OCI-LY1 (cell line): ENCODE data around the gene SLC6A15.

Experiments used
- H2AFZ ChIP-seq: fragments of 200-600 bp; sonication (generic), shearing (Covaris generic); 2 replicates; pipeline ENCODE4 v1.6.0; 2014; ENCODE audit warnings: antibody characterized with exemption, mild to moderate bottlenecking, low read length
- H3F3A ChIP-seq: fragments of 200-600 bp; sonication (generic), shearing (Covaris generic); 2 replicates; pipeline ENCODE4 v1.6.0; 2014; ENCODE audit warnings: mild to moderate bottlenecking, antibody characterized with exemption, low read length, moderate library complexity; ENCODE audit not compliant: insufficient read depth
- H3K27ac ChIP-seq: fragments of 200-600 bp; sonication (generic); 2 replicates; pipeline ENCODE4 v1.5.1; 2014; ENCODE audit warnings: low read length, mixed run types, mild to moderate bottlenecking, low read depth; ENCODE audit not compliant: poor library complexity, severe bottlenecking
- H3K27me3 ChIP-seq: fragments of 200-600 bp; sonication (generic); 2 replicates; pipeline ENCODE4 v1.6.0; 2014; ENCODE audit warnings: antibody characterized with exemption, mild to moderate bottlenecking, low read length, moderate library complexity; ENCODE audit not compliant: insufficient read depth
- H3K36me3 ChIP-seq: fragments of 200-600 bp; sonication (generic); 2 replicates; pipeline ENCODE4 v1.6.1; 2014; ENCODE audit warnings: mild to moderate bottlenecking, antibody characterized with exemption, low read length, moderate library complexity, mixed read lengths; ENCODE audit not compliant: insufficient read depth
- H3K4me1 ChIP-seq: fragments of 200-600 bp; sonication (generic); 2 replicates; pipeline ENCODE4 v1.5.1; 2014; ENCODE audit warnings: mild to moderate bottlenecking, low read length, moderate library complexity; ENCODE audit not compliant: insufficient read depth, severe bottlenecking
- H3K4me2 ChIP-seq: fragments of 200-600 bp; sonication (generic), shearing (Covaris generic); 2 replicates; pipeline ENCODE4 v1.6.1; 2014; ENCODE audit warnings: low read length
- H3K4me3 ChIP-seq: fragments of 200-600 bp; sonication (generic); 2 replicates; pipeline ENCODE4 v1.5.1; 2014; ENCODE audit warnings: low read length, low read depth, mild to moderate bottlenecking, mixed read lengths; ENCODE audit not compliant: poor library complexity, severe bottlenecking
- H3K79me2 ChIP-seq: fragments of 200-600 bp; shearing (Covaris generic); 2 replicates; pipeline ENCODE4 v1.6.1; 2016; ENCODE audit warnings: mixed run types, low read length, mixed read lengths; ENCODE audit not compliant: insufficient read depth
- H3K9ac ChIP-seq: fragments of 200-600 bp; sonication (generic), shearing (Covaris generic); 2 replicates; pipeline ENCODE4 v1.6.1; 2014; ENCODE audit warnings: mild to moderate bottlenecking, low read length, mixed read lengths
- H3K9me2 ChIP-seq: fragments of 200-600 bp; sonication (generic), shearing (Covaris generic); 2 replicates; pipeline ENCODE4 v1.6.1; 2014; ENCODE audit warnings: low read depth, mild to moderate bottlenecking, low read length, mixed read lengths
- H3K9me3 ChIP-seq: fragments of 200-600 bp; shearing (Covaris generic); 2 replicates; pipeline ENCODE4 v1.6.1; 2014; ENCODE audit warnings: low read length, mixed read lengths
- H4K20me1 ChIP-seq: fragments of 200-600 bp; sonication (generic), shearing (Covaris generic); 2 replicates; pipeline ENCODE4 v1.6.0; 2016; ENCODE audit warnings: mild to moderate bottlenecking, low read length; ENCODE audit not compliant: insufficient read depth
- EZH2 ChIP-seq: fragments of 200-600 bp; sonication (generic), shearing (Covaris generic); IDR thresholded peaks from 2 replicates; pipeline ENCODE4 v1.8.0; 2017; ENCODE audit warnings: borderline replicate concordance, mixed run types, mild to moderate bottlenecking, antibody characterized with exemption, low read length, moderate library complexity, mixed read lengths
- TF ChIP-seq, protein P1 (sequence below): fragments of 200-600 bp; sonication (generic), shearing (Covaris generic); IDR thresholded peaks from 2 replicates; pipeline ENCODE4 v1.5.1; 2017; ENCODE audit warnings: mild to moderate bottlenecking, antibody characterized with exemption, low read length, moderate library complexity, mixed read lengths

SLC6A15 gene

DNA sequence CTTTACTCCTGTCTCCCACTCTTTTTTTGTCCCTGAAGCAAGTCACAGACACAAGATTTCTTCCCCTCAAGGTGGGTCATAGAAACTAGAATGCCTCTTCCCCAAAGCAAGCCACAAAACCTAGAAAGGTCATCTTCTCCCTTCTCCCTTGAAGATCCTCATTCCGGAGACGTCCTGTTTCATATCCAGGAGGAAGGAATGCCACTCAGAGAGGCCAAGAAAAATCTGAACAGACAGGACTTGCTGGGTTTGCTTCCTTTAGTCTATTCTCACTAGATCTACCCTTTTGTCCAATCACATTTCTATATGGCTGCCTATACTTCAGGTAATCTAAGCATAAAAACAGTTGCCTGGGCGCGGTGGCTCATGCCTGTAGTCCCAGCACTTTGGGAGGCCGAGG lies 23.7 kb downstream of the SLC6A15 start:
- Histone ChIP-seq H3F3A (no peaks in the 10 kb centered on the region), H3K4me1 (no peaks in the 10 kb centered on the region), H3K9me3 (no peaks in the 10 kb centered on the region), H3K4me3 (no peak overlapping the region), H3K27ac (no peak overlapping the region), H3K9ac (no peak overlapping the region), H3K27me3 (no peaks in the 10 kb centered on the region), H3K79me2 (no peaks in the 10 kb centered on the region), H4K20me1 (no peaks in the 10 kb centered on the region), H2AFZ (no peak overlapping the region), H3K36me3 (no peaks in the 10 kb centered on the region), H3K9me2 (no peaks in the 10 kb centered on the region), H3K4me2 (no peak overlapping the region)
- TF ChIP-seq, protein P1, sequence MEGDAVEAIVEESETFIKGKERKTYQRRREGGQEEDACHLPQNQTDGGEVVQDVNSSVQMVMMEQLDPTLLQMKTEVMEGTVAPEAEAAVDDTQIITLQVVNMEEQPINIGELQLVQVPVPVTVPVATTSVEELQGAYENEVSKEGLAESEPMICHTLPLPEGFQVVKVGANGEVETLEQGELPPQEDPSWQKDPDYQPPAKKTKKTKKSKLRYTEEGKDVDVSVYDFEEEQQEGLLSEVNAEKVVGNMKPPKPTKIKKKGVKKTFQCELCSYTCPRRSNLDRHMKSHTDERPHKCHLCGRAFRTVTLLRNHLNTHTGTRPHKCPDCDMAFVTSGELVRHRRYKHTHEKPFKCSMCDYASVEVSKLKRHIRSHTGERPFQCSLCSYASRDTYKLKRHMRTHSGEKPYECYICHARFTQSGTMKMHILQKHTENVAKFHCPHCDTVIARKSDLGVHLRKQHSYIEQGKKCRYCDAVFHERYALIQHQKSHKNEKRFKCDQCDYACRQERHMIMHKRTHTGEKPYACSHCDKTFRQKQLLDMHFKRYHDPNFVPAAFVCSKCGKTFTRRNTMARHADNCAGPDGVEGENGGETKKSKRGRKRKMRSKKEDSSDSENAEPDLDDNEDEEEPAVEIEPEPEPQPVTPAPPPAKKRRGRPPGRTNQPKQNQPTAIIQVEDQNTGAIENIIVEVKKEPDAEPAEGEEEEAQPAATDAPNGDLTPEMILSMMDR, result no peak
- TF ChIP-seq EZH2, result no peak

DNA sequence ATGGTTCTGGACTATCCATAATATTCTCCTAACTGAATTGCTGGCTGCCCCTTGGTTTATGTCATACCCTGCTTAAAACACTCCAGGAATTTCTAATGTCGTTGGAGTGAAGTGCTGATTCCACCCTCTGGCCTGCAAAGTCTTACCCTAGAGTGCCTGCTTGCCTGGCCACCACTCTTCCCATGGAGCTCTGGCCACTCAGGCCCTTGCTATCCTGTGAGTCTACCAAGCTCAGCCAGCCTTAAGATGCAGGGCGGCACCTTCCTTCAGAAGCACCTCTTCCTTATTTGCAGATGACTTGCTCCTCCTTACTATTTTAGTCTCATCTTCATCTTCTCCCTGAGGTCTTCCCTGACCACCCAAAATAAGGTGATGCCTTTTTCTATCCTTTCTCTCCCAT lies 35.3 kb downstream of the SLC6A15 start:
- Histone ChIP-seq H3K27me3 (no peaks in the 10 kb centered on the region), H3K36me3 (no peaks in the 10 kb centered on the region), H3K9me2 (no peaks in the 10 kb centered on the region), H3K27ac (no peak overlapping the region), H3K4me3 (no peak overlapping the region), H3K79me2 (no peaks in the 10 kb centered on the region), H3K4me1 (no peaks in the 10 kb centered on the region), H3K9me3 (no peaks in the 10 kb centered on the region), H3K9ac (no peak overlapping the region), H3F3A (no peaks in the 10 kb centered on the region), H4K20me1 (no peaks in the 10 kb centered on the region), H3K4me2 (no peak overlapping the region), H2AFZ (no peak overlapping the region)
- TF ChIP-seq, protein P1, result no peak

DNA sequence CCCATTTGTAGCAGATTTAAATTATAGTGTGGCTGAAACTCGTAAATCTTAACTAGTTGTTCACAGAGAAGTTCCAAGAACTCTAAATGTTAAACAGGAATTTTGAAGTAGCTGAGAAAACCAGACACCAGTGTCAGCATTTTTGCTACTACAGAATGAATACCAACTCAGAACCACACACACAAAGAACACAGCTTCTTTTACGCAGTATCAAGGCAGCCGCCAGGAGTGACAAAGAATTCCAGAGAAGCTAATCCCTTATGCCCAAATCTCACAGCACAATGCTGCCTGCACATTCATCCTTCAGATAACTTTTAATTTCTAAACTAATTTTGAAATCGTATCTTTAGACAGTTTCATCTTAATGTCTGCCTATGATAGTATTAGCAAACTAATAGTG lies 37.4 kb downstream of the SLC6A15 start:
- Histone ChIP-seq H2AFZ (no peak overlapping the region), H3K4me1 (no peaks in the 10 kb centered on the region), H3K9ac (no peak overlapping the region), H3K79me2 (no peaks in the 10 kb centered on the region), H3K27ac (no peak overlapping the region), H3K4me2 (no peak overlapping the region), H3K9me3 (no peaks in the 10 kb centered on the region), H3K4me3 (no peak overlapping the region), H3K27me3 (no peaks in the 10 kb centered on the region), H3K36me3 (no peaks in the 10 kb centered on the region), H3K9me2 (no peaks in the 10 kb centered on the region), H3F3A (no peaks in the 10 kb centered on the region), H4K20me1 (no peaks in the 10 kb centered on the region)
- no peak for TF ChIP-seq EZH2
- TF ChIP-seq, protein P1, result no peak
